Thymus (tissue), 11 donors: ENCODE measurements around the gene DISC1. TPM values are rescaled to one million over a fixed set of nuclear protein-coding genes. Genes with fewer than 3 reads are reported as not detected.
"Not testable (repeated sequence)": the region's sequence is repeated elsewhere in the genome, so short reads cannot be mapped to it uniquely, and the experiment has no call there.

Experiments
- DNase-seq, 9 donors: peaks; one replicate each; pipeline ENCODE4 v3.0.0-alpha.2; 2013; ENCODE audit warnings: low spot score in 9 of 9, low read depth in 6 of 9, missing footprints in 1 of 9
- H3K27ac ChIP-seq, 2 donors: one replicate each; pipeline ENCODE4 v1.5.1; 2013; ENCODE audit warnings: control low read depth in 1 of 2, low read depth in 1 of 2, low read length in 1 of 2, mild to moderate bottlenecking in 1 of 2, moderate library complexity in 1 of 2
- H3K27me3 ChIP-seq, 2 donors: one replicate each; pipeline ENCODE4 v1.5.1; 2013; ENCODE audit warnings: low read length in 1 of 2; ENCODE audit not compliant: control insufficient read depth in 2 of 2, insufficient read depth in 1 of 2
- H3K36me3 ChIP-seq, 2 donors: one replicate each; pipeline ENCODE4 v1.5.1; 2013; ENCODE audit warnings: low read length in 1 of 2, mild to moderate bottlenecking in 1 of 2, moderate library complexity in 1 of 2; ENCODE audit not compliant: control insufficient read depth in 2 of 2, insufficient read depth in 2 of 2
- H3K4me1 ChIP-seq, 2 donors: one replicate each; pipeline ENCODE4 v1.5.1; 2013; ENCODE audit warnings: low read length in 2 of 2; ENCODE audit not compliant: control insufficient read depth in 2 of 2, insufficient read depth in 2 of 2
- H3K4me3 ChIP-seq, 2 donors: one replicate each; pipeline ENCODE4 v1.5.1; 2013; ENCODE audit warnings: low read length in 2 of 2, control low read depth in 1 of 2, mild to moderate bottlenecking in 1 of 2
- H3K9me3 ChIP-seq, 2 donors: one replicate each; pipeline ENCODE4 v1.5.1; 2013; ENCODE audit warnings: low read length in 1 of 2, mild to moderate bottlenecking in 1 of 2; ENCODE audit not compliant: control insufficient read depth in 2 of 2, insufficient read depth in 1 of 2
- WGBS: extraction: QIAGEN DNeasy Blood & Tissue Kit; methylation state at CpG from one replicate; pipeline ENCODE4 v1.1.7; 2013; 5-methylcytosine and 5-hydroxymethylcytosine counted together
- polyA plus RNA-seq: library from polyadenylated mRNA; stranded (reverse); fragments of 200-250 nt; gene quantifications from one replicate; pipeline ENCODE4 v1.2.3, GENCODE V29; 2013
- total RNA-seq: library from RNA; stranded (reverse); fragments of 120-200 nt; gene quantifications from one replicate; pipeline ENCODE4 v1.2.4, GENCODE V29; 2013
- donor health status: healthy.

DISC1 gene
- total and polyA plus RNA-seq, 2 donors, result 4.4 to 5.3 TPM

- DNase-seq, result no peak
- Histone ChIP-seq H3K27ac (no peak overlapping the region), H3K36me3 (no peaks in the 10 kb centered on the region), H3K4me3 (no peak overlapping the region), H3K27me3 (no peaks in the 10 kb centered on the region), H3K4me1 (no peaks in the 10 kb centered on the region), H3K9me3 (no peaks in the 10 kb centered on the region)
Observed at GRCh38 chr1:231668826-231669225, 42.2 kb downstream of the DISC1 start.

DNA sequence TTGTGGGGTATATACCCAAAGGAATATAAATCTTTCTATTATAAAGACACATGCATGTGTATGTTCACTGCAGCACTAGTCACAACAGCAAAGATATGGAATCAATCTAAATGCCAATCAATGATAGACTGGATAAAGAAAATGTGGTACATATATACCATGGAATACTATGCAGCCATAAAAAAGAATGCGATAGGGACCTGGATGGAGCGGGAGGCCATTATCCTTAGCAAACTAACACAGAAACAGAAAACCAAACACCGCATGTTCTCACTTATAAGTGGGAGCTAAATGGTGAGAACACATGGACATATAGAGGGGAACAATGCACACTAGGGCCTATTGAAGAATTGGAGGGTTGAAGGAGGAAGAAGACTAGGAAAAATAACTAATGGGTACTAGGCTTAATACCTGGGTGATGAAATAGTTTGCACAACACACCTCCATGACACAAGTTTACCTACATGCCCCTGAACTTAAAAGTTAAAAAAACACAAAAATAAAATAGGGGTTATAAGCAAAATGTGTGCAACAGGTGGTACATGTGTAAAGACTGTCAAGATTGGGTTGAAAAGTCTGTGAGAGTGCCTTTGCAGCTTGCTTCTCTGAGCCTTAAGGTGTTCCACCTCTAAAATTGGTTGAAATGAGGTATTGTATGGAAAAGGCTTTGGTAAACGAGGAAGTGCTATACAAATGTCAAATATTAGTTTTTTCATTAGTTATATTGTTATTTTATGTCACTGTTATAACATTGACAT lies 43.5 kb downstream of the DISC1 start:
- WGBS, result 90% methylated on average over 4 of the region's 4 CpGs
- not testable (repeated sequence) for H3K4me1 ChIP-seq, H3K27ac ChIP-seq, H3K4me3 ChIP-seq, H3K27me3 ChIP-seq, H3K36me3 ChIP-seq, DNase-seq, H3K9me3 ChIP-seq

- 96% methylated on average over 1 of the region's 1 CpG for WGBS
- DNase-seq, result no peak
- Histone ChIP-seq H3K9me3 (no peaks in the 10 kb centered on the region), H3K27ac (no peak overlapping the region), H3K27me3 (no peaks in the 10 kb centered on the region), H3K4me1 (no peaks in the 10 kb centered on the region), H3K4me3 (no peak overlapping the region), H3K36me3 (no peaks in the 10 kb centered on the region)
Observed at GRCh38 chr1:231670755-231671154, 44.2 kb downstream of the DISC1 start.

GRCh38 chr1:231674575-231674974 lies 48.0 kb downstream of the DISC1 start:
- Histone ChIP-seq H3K27me3 (no peaks in the 10 kb centered on the region), H3K4me3 (no peak overlapping the region), H3K36me3 (no peaks in the 10 kb centered on the region), H3K4me1 (no peaks in the 10 kb centered on the region), H3K27ac (peak overlapping the region in 1 of 2 donors; percentile 33), H3K9me3 (no peaks in the 10 kb centered on the region)
- no peak for DNase-seq
- WGBS, result 92% methylated on average over 6 of the region's 6 CpGs

- Histone ChIP-seq H3K27me3 (no peaks in the 10 kb centered on the region), H3K4me3 (no peak overlapping the region), H3K36me3 (no peaks in the 10 kb centered on the region), H3K27ac (no peak overlapping the region), H3K4me1 (no peaks in the 10 kb centered on the region), H3K9me3 (no peaks in the 10 kb centered on the region)
- no peak for DNase-seq
Observed at GRCh38 chr1:231676487-231676886, 49.9 kb downstream of the DISC1 start.

GRCh38 chr1:231677442-231677841 lies 50.9 kb downstream of the DISC1 start:
- no peaks in the 10 kb centered on the region for H3K27me3 ChIP-seq
- H3K27ac ChIP-seq, result no peak overlapping the region
- DNase-seq, result no peak
- H3K4me3 ChIP-seq, result no peak overlapping the region
- H3K36me3 ChIP-seq, result no peaks in the 10 kb centered on the region
- H3K4me1 ChIP-seq, result no peaks in the 10 kb centered on the region
- WGBS, result 97% methylated on average over 10 of the region's 10 CpGs
- no peaks in the 10 kb centered on the region for H3K9me3 ChIP-seq

- no peaks in the 10 kb centered on the region for H3K9me3 ChIP-seq
- WGBS, result 96% methylated on average over 7 of the region's 7 CpGs
- H3K4me1 ChIP-seq, result no peaks in the 10 kb centered on the region
- no peak overlapping the region for H3K4me3 ChIP-seq
- H3K27me3 ChIP-seq, result no peaks in the 10 kb centered on the region
- no peaks in the 10 kb centered on the region for H3K36me3 ChIP-seq
- H3K27ac ChIP-seq, result no peak overlapping the region
- DNase-seq, result no peak
Observed at GRCh38 chr1:231678011-231678432, 51.4 kb downstream of the DISC1 start.

DNA sequence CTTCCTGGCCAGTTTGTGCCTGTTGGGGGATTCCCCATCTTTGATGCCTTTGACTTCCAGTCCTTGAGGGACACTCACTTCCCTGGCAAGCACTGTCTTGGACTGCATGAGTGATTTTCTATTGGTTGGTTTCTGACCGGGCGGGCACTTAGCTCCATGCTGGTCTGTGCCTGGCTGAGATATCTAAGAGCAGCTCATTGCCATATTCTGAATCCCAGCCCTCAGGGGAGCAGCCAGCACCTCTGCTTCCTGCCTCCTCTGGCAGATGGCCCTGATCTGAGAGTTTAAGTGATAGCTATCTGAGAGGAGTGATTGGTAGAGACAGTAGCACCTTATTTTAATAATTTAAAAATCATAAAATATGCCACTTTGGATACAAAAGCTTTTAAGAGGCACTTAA lies 52.5 kb downstream of the DISC1 start:
- no peaks in the 10 kb centered on the region for H3K36me3 ChIP-seq
- H3K27me3 ChIP-seq, result no peaks in the 10 kb centered on the region
- no peaks in the 10 kb centered on the region for H3K9me3 ChIP-seq
- H3K4me3 ChIP-seq, result no peak overlapping the region
- H3K4me1 ChIP-seq, result no peaks in the 10 kb centered on the region
- H3K27ac ChIP-seq, result no peak overlapping the region
- DNase-seq, result no peak
- 89% methylated on average over 2 of the region's 2 CpGs for WGBS

DNA sequence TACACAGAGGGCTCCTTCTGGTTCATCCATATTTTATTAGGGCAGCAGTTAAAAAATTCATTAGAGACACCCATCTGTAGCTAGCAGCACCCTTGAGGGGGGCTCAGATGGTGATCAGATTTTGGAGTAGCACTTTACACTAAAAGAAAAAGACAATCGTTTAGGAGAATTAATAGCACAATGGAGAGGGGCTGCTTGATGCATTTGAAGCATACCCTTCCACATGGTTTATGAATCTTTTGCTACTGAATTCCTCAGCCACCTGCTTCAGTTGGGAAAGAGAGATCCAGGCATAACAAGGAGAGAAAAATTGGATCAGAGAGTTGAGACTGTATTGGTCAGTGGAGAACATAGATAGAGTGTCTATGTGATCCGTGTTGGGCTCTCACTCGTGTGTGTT lies 54.4 kb downstream of the DISC1 start:
- 91% methylated on average over 3 of the region's 3 CpGs for WGBS
- no peak for DNase-seq
- Histone ChIP-seq H3K36me3 (no peaks in the 10 kb centered on the region), H3K27me3 (no peaks in the 10 kb centered on the region), H3K4me3 (no peak overlapping the region), H3K4me1 (no peaks in the 10 kb centered on the region), H3K27ac (no peak overlapping the region), H3K9me3 (peaks cover 1 to 2% of the 10 kb centered on the region in 2 donors)
